GM15510 (cell line): ENCODE data around the gene ZNF621.

Source experiments
- POLR2A ChIP-seq: IDR thresholded peaks from 3 replicates; pipeline ENCODE4 v1.6.1; 2011; ENCODE audit warnings: borderline replicate concordance; ENCODE audit not compliant: insufficient read length; ENCODE audit errors: extremely low read depth

The ZNF621 gene

DNA sequence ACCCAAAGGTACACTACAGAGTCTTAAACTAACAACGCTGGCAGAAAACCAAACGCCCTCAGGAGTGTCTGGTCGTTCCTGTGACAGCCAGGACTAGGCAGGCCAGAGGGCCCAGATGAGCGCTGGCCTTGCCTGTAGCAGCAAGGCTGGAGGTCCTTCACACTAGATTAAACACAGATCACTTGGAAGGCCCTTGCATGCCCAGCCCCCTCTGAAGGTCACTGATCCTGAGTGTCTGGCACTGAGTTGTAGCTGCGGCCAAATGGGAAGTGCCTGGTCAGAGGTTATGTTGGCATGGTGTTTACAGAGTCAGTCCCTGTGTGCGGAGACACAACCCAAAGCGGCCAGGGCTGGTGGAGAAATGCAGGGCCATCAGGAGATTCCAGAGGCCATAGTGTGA lies 58.9 kb downstream of the ZNF621 start:
- no peak for TF ChIP-seq POLR2A

DNA sequence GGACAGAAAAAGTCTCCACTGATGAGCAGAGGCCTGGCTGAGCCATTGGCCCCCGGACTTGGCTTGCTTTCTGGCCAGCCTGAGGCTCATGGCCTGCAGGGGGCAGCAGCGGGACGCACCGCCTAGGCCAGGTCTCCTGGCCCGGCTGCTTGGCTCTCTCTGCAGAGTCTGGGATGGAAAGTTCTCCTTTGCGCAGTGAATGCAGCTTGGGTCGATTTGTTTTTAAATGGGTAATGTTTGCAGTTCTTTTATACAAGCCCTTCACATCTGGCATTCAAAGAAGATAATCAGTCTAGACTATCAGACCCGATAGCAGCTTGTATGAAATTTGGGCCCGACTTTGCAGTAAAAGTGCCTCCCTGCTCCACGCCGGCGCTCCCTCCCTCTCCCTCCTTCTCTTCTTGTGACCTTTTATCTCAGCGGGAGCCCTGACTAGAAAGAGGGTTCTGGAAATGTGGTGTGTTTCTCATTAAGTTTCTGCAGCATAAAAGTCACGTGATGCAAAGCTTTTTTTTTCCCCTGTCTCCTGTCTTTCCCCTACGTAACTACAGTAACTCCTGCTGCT lies 59.9 kb downstream of the ZNF621 start:
- TF ChIP-seq POLR2A = no peak

DNA sequence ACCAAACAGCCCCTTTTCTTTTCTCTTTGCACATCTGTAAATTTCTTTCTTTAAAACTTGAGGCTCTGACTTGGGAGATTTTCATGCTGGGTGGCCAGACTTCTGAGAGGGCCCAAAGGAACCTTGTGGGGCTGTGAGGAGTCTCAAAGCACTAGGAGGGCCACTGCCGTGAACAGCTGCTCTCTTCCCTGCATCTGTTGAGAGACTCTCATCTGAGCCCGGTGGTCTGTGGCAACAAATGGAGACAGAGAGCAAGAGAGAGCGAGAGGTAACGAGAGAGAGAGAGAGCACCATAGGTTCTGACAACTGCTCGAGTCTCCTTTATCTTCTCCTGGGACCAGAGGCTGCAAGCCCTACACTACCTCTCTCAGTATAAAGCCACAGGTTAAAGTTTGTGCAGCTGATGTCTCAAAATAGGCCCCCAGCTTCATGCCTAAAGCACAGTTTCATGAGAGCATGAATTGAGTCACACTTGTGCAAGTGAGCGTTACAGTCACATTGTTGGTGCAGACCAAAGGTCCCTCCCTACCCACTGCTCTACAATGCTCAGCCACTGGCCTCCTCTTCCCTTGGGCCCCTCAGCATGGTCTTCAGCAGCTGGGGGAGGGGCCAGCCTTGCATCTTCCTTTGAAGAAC lies 60.7 kb downstream of the ZNF621 start:
- no peak for TF ChIP-seq POLR2A

DNA sequence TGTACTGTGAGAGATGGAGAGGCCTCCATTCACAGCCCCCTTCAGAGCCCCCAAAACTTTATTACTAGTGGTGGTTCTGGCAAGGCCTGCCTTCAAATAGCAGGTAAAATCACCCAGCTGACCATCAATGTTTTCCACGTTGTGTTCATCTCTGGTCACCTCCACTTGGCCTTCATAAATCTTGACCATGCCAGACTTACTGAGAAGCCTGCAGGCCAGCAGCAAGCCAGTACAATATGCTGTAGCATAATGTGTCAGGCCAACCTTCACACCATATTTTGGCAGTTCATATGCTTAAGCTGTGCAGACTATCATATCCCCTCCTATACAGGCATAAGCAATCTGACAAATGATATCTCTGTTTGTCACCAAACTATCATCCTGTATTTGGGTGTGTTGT lies 62.1 kb downstream of the ZNF621 start:
- no peak for TF ChIP-seq POLR2A

DNA sequence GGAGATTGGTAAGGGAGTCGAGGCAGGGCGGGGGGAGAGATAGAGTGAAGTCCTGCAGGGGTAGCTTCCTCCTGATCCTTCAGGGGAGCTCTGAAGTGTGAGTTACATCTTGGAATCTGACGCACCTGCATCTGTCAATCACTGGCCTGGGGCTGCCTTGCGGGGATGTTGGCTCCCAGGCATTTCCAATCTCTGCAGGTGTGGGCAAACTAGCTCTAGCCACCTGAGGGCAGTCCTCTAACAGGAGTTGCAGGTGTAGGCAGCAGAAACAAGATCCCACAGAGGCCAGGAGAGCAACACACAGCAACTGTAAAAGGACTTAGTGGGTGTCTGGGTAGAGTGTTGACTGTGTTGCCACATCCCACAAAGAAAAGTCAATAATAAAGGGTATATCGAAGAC lies 63.6 kb downstream of the ZNF621 start:
- TF ChIP-seq POLR2A = no peak
